ENCODE measurements around the gene TUBB2A. TPM values are rescaled to one million over a fixed set of nuclear protein-coding genes. Genes with fewer than 3 reads are reported as not detected.
A peak's percentile ranks its signal among the peaks of the same experiment; 100 is the strongest.

TUBB2A gene
- total and polyA plus RNA-seq, 2 of the 8 experiments (the other 6 are each of a cell fraction or from before 2014, with no cell fraction given) = 315 to 330 TPM

GRCh38 chr6:3162067-3162497, 4.7 kb upstream of the TUBB2A start:
- H4K91ac ChIP-seq (replicated peaks; ENCODE audit: insufficient read length, low read length) = no peak overlapping the region
- no peak overlapping the region for H3K4ac ChIP-seq (replicated peaks; ENCODE audit: insufficient read length, low read depth, low read length)
- FAIRE-seq (no peak), DNase-seq (ENCODE audit: low read depth in 1 of 2, low spot score in 2 of 2) (no peak)
- no peak overlapping the region for H2AK5ac ChIP-seq (ENCODE audit: low read depth, low read length)
- H3K27me3 ChIP-seq (replicated peaks in 1 of 4; ENCODE audit: control insufficient read depth in 3 of 4, extremely low read depth in 1 of 4, insufficient read depth in 3 of 4, low read length in 3 of 4) = no peaks in the 10 kb centered on the region
- ChIA-PET CTCF (ENCODE audit: partially characterized antibody) (interaction anchor here (0.6 to 2.6 kb wide), 12 partner anchors 14 to 1637 kb away, joined by 3 to 17 read pairs (median 4); partner anchors contain the start of gene TUBB2B), POLR2A (ENCODE audit: partially characterized antibody) (interaction anchor here (0.6 to 6.8 kb wide), 20 partner anchors 11 to 1184 kb away, joined by 3 to 58 read pairs (median 4); partner anchors contain the start of gene TUBB2B)
- H2BK5ac ChIP-seq (ENCODE audit: low read depth, low read length) = peak overlapping the region; percentile 84; the same call in 1 of the 2 replicates
- H3K23ac ChIP-seq (ENCODE audit: insufficient read length) = no peak overlapping the region
- no peak overlapping the region; the same call in 1 of the 2 replicates for H2BK12ac ChIP-seq (ENCODE audit: low read depth, low read length)
- H3K27ac ChIP-seq (ENCODE audit: low read depth, low read length) = no peak overlapping the region
- peaks cover 0 to under 1% of the 10 kb centered on the region in 2 experiments; a peak in 1 of 4 replicates for H3K79me2 ChIP-seq (ENCODE audit: control insufficient read depth in 1 of 2, insufficient read depth in 2 of 2, low read length in 2 of 2)
- no peak overlapping the region for H3K14ac ChIP-seq (ENCODE audit: insufficient read length)
- no peaks in the 10 kb centered on the region for H4K20me1 ChIP-seq (replicated peaks in 1 of 2; ENCODE audit: control insufficient read depth in 1 of 2, insufficient read depth in 2 of 2, low read length in 2 of 2)
- H2BK120ac ChIP-seq (replicated peaks; ENCODE audit: low read depth, low read length) = no peak overlapping the region
- WGBS, 2 experiments (ENCODE audit: extremely low coverage in 1 of 2, insufficient coverage in 1 of 2, insufficient read length in 1 of 2, insufficient replicate concordance in 2 of 2, low coverage in 1 of 2, low lambda C conversion rate in 2 of 2, missing lambda C conversion rate in 1 of 2) = 40% methylated on average over 6 of the region's 7 CpGs; no CpG with 5 or more reads in 1 of the 2 experiments
- H3K4me1 ChIP-seq (replicated peaks in 1 of 4; ENCODE audit: control insufficient read depth in 3 of 4, insufficient read depth in 4 of 4, low read length in 3 of 4) = peaks cover 14 to 48% (median 37%) of the 10 kb centered on the region in 4 experiments
- no peak overlapping the region for H2BK20ac ChIP-seq (ENCODE audit: low read length)
- H3K56ac ChIP-seq (replicated peaks; ENCODE audit: insufficient read length, low read depth, low read length) = no peak overlapping the region
- no peak overlapping the region for H3K18ac ChIP-seq (ENCODE audit: extremely low read depth, low read length)
- no peak overlapping the region for H3K9ac ChIP-seq (replicated peaks in 1 of 4; ENCODE audit: extremely low read depth in 1 of 4, low read depth in 3 of 4, low read length in 3 of 4)
- H2AFZ ChIP-seq (ENCODE audit: low read length) = no peak overlapping the region
- H3K79me1 ChIP-seq (ENCODE audit: low read depth, low read length) = no peaks in the 10 kb centered on the region
- no peaks in the 10 kb centered on the region for H3K36me3 ChIP-seq (ENCODE audit: control insufficient read depth in 2 of 4, insufficient read depth in 4 of 4, low read length in 3 of 4)
- H3K4me3 ChIP-seq (ENCODE audit: extremely low read depth in 1 of 4, insufficient read depth in 2 of 4, low read depth in 3 of 4, low read length in 4 of 4) = peak overlapping the region; percentile 42 to 83 (median 72); a peak in 6 of 8 replicates
- no peaks in the 10 kb centered on the region for H3K9me3 ChIP-seq (ENCODE audit: insufficient read depth in 2 of 2, low read depth in 1 of 2, low read length in 1 of 2)
- H4K5ac ChIP-seq (ENCODE audit: insufficient read length, low read depth, low read length) = no peak overlapping the region
- peaks cover 14% of the 10 kb centered on the region; the same call in 1 of the 2 replicates for H3K23me2 ChIP-seq (ENCODE audit: low read depth, low read length)
- H4K8ac ChIP-seq (ENCODE audit: extremely low read depth, insufficient read depth, low read length) = no peak overlapping the region
- H3K4me2 ChIP-seq (ENCODE audit: insufficient read depth in 1 of 2, low read depth in 2 of 2, low read length in 2 of 2) = peak overlapping the region; percentile 85 to 89
- TF ChIP-seq BACH1 (IDR thresholded peaks at IDR 0.05; ENCODE audit: low read length) (0 out of 2 replicates have a peak, but pooled peaks have one; percentile 24), MAFK (IDR thresholded peaks at IDR 0.05; ENCODE audit: low read depth, low read length) (peak; percentile 26; the same call in 1 of the 2 replicates), KDM1A (IDR thresholded peaks at IDR 0.05; ENCODE audit: borderline replicate concordance, low read length) (peak; percentile 85), YY1 (IDR thresholded peaks at IDR 0.05; ENCODE audit: low read depth, low read length) (no peak), CEBPB (IDR thresholded peaks at IDR 0.05; ENCODE audit: low read depth, low read length) (no peak), GABPA (IDR thresholded peaks at IDR 0.05; ENCODE audit: borderline replicate concordance, insufficient read depth, low read length) (no peak), GTF2F1 (IDR thresholded peaks at IDR 0.05; ENCODE audit: borderline replicate concordance, low read depth, low read length) (no peak), CBX5 (IDR thresholded peaks at IDR 0.05; ENCODE audit: low read depth, low read length) (no peak), CTBP2 (IDR thresholded peaks at IDR 0.05; ENCODE audit: borderline replicate concordance, insufficient read depth, insufficient read length, low read length) (no peak)
- no peak overlapping the region for H2BK15ac ChIP-seq (ENCODE audit: low read length)
